AG09319 (cell line): ENCODE measurements around the gene RMND1.

ENCODE experiments used
- DNase-seq: peaks from one replicate; pipeline ENCODE4 v3.0.0-alpha.2; 2010; ENCODE audit warnings: low read depth; ENCODE audit errors: extremely low read depth
- CTCF ChIP-seq: IDR thresholded peaks from 2 replicates; pipeline ENCODE4 v1.5.1; 2011; ENCODE audit warnings: low read depth, mild to moderate bottlenecking, inconsistent platforms, low read length, moderate library complexity

Gene RMND1

DNA sequence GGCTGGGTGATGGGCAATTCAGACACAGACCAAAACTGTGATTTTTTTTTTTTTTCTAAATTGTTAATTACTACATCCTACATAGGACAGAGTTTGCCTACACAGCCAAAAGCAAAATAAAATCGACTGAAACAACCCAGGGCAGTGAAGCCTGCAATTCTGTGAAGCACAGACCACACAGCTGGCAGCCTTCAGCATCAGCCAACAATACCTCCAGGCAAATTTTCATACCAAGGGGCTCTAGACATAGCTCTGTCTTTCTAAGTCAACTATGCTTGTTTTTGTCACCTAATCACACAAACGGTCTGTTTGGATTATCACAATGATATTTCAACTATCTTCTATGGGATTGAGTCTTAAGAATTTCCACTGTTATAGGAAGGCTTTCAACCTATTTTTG is 17.6 kb downstream of the RMND1 start:
- no peak for TF ChIP-seq CTCF
- no peak for DNase-seq

DNA sequence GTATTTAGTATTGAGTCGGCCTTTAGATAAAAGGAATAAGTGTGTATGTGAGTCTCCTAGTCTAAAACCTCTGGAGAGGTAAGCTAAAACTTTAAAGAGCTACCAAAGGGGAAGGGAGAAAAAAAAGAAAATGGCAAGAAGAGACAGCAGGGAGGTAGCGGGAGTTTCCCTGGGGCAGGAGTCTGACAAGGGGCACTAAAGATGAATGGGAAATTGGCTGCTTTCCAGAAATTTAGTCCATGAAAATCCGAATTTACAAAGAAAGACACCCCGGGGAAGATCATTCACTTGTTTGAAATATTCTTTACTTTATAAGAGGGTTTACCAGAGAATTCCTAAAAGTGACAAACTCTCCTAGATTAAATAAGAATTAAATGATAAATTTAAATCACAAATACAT is 19.3 kb downstream of the RMND1 start:
- no peak for DNase-seq
- TF ChIP-seq CTCF = no peak

DNA sequence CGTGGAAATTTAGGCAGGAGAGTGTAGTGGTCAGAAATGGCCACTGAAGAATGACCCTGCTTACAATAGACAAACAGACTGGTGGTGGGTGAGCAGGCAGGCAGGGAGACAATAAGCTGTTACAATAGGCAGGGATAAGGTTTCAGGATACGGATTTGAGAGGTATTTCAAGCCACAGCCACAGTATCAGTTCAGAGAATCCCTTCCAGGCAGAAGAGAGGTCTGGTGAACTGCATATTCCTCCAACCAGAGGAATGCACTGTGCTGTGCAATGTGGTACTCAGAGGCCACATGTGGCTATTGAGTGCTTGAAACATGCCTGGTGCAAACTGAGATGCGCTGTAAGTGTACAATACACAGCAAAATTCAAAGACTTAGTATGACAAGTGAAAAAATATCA is 20.6 kb downstream of the RMND1 start:
- no peak for TF ChIP-seq CTCF
- no peak for DNase-seq

DNA sequence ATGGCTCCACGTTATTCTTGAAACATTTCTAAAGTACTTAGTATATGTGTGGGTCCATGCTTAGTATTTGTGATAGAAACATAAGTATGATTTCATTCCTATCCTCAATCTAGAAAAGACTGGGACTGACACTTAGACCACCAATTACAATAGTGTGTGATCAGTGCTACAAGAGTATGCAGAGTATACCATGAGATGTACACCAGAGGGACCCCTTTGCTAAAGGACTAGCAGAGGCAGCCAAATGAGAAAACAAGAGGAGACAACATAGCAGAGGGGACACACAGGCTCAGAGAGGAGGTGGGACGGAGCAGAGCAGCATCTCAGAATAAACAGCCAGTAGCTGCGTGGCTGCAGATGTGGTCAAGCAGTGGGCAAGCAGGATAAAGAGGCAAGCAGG is 21.0 kb downstream of the RMND1 start:
- DNase-seq = no peak

GRCh38 chr6:151428093-151428735 is 23.7 kb downstream of the RMND1 start:
- TF ChIP-seq CTCF = no peak
- no peak for DNase-seq

More for the DNA sequence above, 21.0 kb downstream of the RMND1 start:
- no peak for TF ChIP-seq CTCF

- no peak for DNase-seq
- no peak for TF ChIP-seq CTCF
Measured at GRCh38 chr6:151425561-151425960, 26.4 kb downstream of the RMND1 start.

DNA sequence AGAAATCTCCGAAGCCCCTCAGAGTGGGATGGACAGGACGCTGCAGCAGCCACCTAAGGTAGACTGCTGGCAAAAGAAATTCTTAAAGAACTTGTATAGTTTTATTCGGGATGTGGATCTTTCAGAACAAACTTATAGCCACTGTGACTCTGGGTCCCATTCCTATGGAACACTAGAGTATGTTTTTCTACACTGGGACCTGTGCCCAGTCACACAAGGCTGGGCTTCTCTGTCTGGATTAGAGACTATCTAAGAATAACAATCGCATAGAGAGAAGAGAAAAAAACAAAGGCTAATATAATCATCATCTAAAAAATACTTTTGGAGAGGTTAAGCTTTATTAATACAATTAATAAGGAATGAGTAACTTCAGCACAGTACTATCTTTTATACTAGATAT is 28.9 kb downstream of the RMND1 start:
- no peak for DNase-seq
- no peak for TF ChIP-seq CTCF
